Cardiac fibroblast (primary cell): Measurements from ENCODE around the gene TLCD3B.
"Not testable (repeated sequence)": the region's sequence is repeated elsewhere in the genome, so short reads cannot be mapped to it uniquely, and the experiment has no call there.

Experiments used
- DNase-seq, 2 donors: peaks; one replicate each; pipeline versions ENCODE4 v3.0.0 to v3.0.0-alpha.2; 2010; ENCODE audit warnings: low read depth in 2 of 2
- H3K4me3 ChIP-seq, 2 donors: replicated peaks in 1 of 2; 1 replicate in 1 of 2; 2 replicates in 1 of 2; pipeline ENCODE4 v1.5.1; 2011; ENCODE audit warnings: low read depth in 2 of 2, low read length in 2 of 2, mild to moderate bottlenecking in 2 of 2, moderate library complexity in 1 of 2
- TF ChIP-seq, protein P1 (sequence below): IDR thresholded peaks from one replicate; pipeline ENCODE4 v1.5.1; 2011; ENCODE audit warnings: low read depth, mild to moderate bottlenecking, low read length, inconsistent platforms

TLCD3B gene

DNA sequence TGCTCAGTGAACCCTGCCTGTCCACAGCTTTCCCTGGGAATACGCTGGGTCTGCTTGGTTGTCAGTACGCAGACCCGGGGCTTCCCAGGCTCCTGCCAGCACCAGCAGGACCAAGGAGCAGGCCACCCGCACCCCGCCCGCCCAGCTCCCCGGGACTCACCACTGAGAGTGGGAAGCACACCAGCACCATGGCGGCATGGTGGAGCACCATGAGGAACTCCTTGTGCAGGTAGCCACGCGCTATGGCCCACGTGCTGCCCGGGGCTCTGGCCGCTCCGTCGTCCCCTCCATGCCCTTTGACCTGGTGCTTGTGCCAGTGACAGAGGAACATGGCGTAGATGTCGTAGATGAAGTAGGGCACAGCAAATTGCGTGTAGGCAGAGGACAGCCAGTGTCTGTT lies 4.6 kb downstream of the TLCD3B start:
- no peak for DNase-seq

DNA sequence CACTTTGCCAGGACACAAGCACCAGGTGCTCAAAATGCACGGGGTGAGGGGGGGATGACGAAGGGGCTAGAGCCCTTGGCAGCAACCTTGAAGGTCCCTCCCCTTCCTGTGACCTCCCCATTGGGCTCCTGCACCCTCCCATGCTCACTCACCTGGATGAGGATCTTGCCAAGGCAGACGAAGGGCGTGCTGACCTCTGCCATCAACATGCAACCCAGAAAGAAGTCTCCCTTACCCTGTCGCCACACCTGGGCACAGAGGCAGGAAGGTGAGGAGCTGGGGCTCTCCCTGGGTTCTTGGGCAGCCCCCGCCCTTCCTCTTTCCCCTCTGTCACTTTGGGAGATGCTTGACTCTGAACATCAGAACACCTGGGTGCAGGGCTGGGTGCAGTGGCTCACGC lies 5.5 kb downstream of the TLCD3B start:
- TF ChIP-seq, protein P1, sequence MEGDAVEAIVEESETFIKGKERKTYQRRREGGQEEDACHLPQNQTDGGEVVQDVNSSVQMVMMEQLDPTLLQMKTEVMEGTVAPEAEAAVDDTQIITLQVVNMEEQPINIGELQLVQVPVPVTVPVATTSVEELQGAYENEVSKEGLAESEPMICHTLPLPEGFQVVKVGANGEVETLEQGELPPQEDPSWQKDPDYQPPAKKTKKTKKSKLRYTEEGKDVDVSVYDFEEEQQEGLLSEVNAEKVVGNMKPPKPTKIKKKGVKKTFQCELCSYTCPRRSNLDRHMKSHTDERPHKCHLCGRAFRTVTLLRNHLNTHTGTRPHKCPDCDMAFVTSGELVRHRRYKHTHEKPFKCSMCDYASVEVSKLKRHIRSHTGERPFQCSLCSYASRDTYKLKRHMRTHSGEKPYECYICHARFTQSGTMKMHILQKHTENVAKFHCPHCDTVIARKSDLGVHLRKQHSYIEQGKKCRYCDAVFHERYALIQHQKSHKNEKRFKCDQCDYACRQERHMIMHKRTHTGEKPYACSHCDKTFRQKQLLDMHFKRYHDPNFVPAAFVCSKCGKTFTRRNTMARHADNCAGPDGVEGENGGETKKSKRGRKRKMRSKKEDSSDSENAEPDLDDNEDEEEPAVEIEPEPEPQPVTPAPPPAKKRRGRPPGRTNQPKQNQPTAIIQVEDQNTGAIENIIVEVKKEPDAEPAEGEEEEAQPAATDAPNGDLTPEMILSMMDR, result no peak
- DNase-seq, result no peak
- no peak overlapping the region for H3K4me3 ChIP-seq

More for the DNA sequence above, 4.6 kb downstream of the TLCD3B start:
- H3K4me3 ChIP-seq, result no peak overlapping the region
- TF ChIP-seq, protein P1, result no peak

DNA sequence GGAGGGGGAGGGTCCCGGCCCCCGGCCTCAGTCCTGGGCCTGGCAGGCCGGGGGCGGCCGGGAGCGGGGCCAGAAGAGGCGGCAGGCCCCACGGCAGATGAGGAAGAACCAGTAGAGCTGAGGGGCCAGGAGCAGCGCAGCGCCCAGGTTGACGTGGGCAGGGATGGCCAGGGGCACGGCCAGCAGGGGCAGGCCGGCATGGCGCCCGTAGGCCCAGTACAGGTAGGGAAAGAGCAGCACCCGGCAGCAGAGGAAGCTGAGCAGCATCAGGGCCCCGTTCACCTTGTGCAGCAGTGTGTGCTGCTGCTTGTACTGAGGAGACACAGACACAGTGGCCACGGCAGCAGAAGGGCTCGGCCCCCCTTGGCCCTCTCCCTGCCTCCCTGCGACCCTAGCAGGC lies 5.9 kb downstream of the TLCD3B start:
- no peak overlapping the region for H3K4me3 ChIP-seq
- DNase-seq, result no peak
- TF ChIP-seq, protein P1, result no peak

DNA sequence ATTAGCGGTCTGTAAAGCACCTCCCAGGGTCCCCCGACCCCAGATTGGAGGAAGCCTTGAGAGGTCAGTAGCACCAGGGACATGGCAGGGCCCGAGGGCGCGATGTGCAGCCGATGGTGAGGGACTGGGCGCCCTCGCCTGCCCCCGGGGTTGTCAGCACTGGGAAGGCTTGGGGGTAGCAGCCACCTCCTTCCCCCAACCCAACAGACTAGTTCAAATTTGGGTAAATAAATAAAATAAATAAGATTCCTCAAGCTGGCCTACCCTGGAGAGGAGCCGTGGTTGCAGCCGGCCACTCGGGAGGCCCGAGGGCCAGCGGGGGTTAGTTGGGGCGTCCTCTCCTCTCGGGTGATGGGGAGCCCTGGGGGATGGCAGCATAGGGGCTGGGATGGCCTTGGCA lies 6.6 kb downstream of the TLCD3B start:
- TF ChIP-seq, protein P1, result no peak
- no peak for DNase-seq
- H3K4me3 ChIP-seq, result no peak overlapping the region

DNA sequence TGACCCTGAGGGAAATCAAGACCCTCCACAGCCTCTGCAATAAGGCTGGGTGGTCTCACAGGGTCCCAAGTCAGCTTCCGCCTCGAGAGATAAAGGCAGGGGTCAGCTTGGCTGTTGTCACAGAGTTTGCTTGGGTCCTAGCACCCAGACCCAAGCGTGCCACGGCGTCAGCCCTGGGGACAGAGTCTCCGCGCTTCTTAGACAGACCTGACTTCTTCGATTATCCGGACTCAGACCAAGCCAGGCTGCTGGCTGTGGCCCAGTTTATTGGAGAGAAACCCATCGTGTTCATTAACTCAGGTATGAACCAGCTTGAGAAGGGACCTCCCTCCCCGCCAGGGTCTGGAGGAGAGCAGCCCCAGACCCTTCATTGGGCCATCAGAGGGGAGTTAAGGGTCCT lies 7.5 kb downstream of the TLCD3B start:
- H3K4me3 ChIP-seq, result no peak overlapping the region
- TF ChIP-seq, protein P1, result no peak
- DNase-seq, result no peak

DNA sequence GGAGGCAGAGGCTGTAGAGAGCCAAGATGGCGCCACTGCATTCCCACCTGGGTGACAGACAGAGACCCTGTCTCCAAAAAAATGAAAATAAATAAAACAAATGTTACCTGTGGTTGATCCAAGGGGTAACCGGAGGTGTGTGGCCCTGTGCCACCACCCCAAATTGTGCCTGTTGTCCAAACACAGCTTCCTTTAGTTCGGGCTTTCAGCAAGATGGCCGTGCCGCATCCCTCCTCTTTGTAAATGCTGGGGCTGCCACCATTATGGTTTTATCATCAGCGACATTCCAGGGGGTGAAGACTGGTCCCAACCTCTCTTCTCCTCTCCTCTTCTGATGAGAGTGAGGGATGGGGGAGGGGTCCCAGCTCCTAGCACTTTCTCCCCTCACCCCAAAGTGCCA lies 8.2 kb downstream of the TLCD3B start, which contains the start of gene C16orf92:
C16orf92 (plus strand) TSS at position 312 of the 400 bp plus-strand sequence. CDS start 143 bp downstream, outside the sequence.
- no peak for DNase-seq
- TF ChIP-seq, protein P1, result no peak
- no peak within 1 kb of the TSS for H3K4me3 ChIP-seq

DNA sequence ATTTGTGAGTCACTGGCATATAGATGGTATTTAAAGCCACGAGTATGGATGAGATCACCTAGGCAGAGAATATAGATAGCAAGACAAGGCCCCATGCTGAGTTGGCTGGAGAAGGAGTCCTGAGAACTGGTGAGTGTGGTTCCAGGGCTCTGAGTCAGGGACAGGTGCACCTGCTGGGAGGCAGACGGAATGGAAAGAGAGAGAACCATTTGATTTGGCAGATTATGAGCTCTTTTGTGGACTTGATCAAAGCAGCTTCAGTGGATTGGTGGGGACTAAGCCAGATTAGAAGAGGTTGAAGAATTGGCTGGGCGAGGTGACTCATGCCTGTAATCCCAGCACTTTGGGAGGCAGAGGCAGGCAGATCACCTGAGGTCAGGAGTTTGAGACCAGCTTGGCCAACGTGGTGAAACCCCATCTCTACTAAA lies 12.3 kb downstream of the TLCD3B start:
- H3K4me3 ChIP-seq, result no peak overlapping the region
- peak in 1 of 2 donors; percentile 12 for DNase-seq
- TF ChIP-seq, protein P1, result no peak

DNA sequence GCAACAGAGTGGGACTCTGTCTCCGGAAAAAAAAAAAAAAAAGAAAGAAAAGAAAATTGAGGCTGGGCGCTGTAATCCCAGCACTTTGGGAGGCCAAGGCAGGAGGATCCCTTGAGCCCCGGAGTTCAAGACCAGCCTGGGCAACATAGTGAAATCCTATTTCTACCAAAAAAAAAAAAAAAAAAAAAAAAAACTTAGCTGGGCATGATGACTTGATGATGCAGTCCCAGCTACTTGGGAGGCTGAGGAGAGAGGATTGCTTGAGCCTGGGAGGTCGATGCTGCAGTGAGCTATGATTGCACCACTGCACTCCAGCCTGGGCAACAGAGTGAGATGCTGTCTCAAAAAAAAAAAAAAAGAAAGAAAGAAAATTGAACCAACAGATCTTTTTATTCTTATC lies 13.1 kb downstream of the TLCD3B start:
- not testable (repeated sequence) for DNase-seq, H3K4me3 ChIP-seq
